HG02840 (cell line): Measurements from ENCODE around the gene GJA9.

Experiments
- ATAC-seq: cut with Tn5 transposase; IDR thresholded peaks from one replicate; pipeline ENCODE4 v1.9.1; 2021; ENCODE audit warnings: mild to moderate bottlenecking, moderate library complexity, moderate number of reproducible peaks; ENCODE audit not compliant: unreplicated experiment, low FRiP score

The GJA9 gene

DNA sequence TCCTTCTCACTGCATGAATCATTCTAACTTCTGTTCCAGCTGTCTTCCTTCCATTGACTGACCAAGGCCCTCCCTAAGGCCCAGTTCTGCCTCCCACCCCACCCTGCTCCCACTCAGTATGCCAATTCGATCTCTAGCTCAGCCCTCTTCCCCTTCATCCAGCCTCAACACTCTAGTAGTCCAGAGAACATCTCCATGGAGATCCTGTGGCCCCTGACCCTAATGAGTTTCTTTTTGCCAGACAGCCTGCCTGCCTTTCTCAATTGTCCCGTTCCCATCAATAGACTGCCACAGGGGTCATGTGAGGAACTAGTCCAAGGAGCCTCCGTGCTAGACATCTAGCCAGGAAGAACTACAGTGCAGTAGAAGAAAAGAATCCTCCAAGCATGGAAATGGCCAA is 48.2 kb downstream of the GJA9 start:
- ATAC-seq = no peak

DNA sequence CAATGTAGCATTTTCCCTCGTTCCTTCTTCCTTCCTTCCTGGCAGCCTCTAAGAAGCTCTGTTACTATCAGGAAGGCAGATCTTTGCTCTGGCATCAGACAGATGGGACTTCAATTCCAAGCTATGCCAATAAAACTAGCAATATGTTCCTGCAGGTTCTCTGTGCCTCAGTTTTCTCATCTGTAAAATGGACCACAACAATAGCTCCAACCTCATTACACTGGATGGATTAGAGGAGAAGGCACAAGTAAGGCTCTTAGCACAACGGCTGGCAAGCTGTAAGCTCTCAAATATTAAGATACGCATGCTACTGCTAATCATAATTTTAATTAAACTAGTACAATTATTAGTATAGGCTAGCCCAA is 49.0 kb downstream of the GJA9 start:
- no peak for ATAC-seq

DNA sequence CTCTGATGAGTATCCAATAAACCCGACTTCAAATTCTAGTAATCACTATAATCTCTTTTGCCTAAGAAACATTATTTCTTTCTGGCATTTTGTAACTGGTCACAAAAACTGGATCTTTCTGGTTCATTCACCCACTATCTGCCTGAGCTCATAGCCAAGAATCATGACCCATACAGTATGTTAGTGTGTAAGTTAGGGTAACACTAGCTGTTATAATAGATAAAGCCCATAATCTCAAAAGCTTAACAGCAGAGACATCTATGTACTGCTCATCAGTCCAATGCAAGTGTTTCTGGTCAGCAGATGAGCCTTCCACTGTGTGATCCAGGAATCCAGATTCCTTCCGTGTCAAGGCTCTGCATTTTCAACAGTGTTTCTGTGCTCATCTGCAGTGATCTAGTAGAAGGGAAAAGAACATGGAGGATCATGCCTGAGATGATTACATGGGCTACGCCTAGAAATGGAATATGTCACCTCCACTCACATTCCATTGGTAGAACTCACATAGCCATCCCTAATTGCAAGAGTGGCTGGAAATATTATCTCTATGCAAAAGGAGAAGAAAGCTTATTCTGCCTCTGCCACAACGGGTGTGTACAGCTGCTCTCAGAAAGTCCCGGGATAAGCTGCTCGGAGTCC is 49.5 kb downstream of the GJA9 start:
- no peak for ATAC-seq

- no peak for ATAC-seq
These were observed 52.0 kb downstream of the GJA9 start for GRCh38 chr1:38829368-38829767.

GRCh38 chr1:38827318-38827717 is 54.1 kb downstream of the GJA9 start:
- ATAC-seq = no peak

GRCh38 chr1:38826886-38827285 is 54.5 kb downstream of the GJA9 start:
- no peak for ATAC-seq

DNA sequence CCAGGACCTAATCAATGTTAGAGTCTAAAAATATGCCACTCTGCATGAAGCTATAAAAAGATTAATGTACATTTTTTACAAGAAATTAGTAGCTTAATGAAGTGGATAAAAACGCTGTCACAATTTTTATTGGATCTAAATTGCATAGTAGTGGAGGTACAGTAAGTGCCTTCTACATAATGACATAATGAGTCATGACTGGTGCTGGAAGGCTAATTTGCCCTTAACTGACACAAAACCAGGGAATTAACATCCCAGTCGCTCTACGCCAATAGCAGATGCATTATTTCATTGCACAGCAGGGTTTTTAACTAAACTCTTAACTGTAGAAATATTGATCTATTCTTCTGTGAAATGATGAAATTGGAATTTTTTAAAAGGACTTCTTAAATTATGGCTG is 55.1 kb downstream of the GJA9 start:
- ATAC-seq = no peak
